HepG2 (cell line): ENCODE results near the gene LST1. TPM values are rescaled to one million over a fixed set of nuclear protein-coding genes. Genes with fewer than 3 reads are reported as not detected.

Source experiments
- EED ChIP-seq: sonication (generic); formaldehyde crosslinking; IDR thresholded peaks from 2 replicates; pipeline ENCODE4 v1.5.0; 2020; ENCODE audit warnings: mild to moderate bottlenecking, missing genetic modification reagents
- FOSL1 ChIP-seq: sonication (generic); formaldehyde crosslinking; IDR thresholded peaks from 2 replicates; pipeline ENCODE4 v1.9.0; 2021; ENCODE audit warnings: missing genetic modification reagents, borderline replicate concordance
- GABPB1 ChIP-seq: IDR thresholded peaks from 2 replicates; pipeline ENCODE4 v1.6.1; 2016; ENCODE audit warnings: mild to moderate bottlenecking, missing genetic modification reagents, moderate library complexity, missing compliant biosample characterization
- HNF4G ChIP-seq, 2 experiments: sonication (generic) in 1 of 2; formaldehyde crosslinking in 1 of 2; IDR thresholded peaks; 2 replicates each; pipeline versions ENCODE4 v1.4.0 to v1.6.1; 2011 to 2020; ENCODE audit warnings: borderline replicate concordance in 2 of 2, low read depth in 2 of 2, mild to moderate bottlenecking in 2 of 2, low read length in 1 of 2, missing genetic modification reagents in 1 of 2, moderate library complexity in 1 of 2
- KDM2A ChIP-seq: sonication (generic); formaldehyde crosslinking; IDR thresholded peaks from 2 replicates; pipeline ENCODE4 v1.4.0; 2020; ENCODE audit warnings: low read depth, missing genetic modification reagents, borderline replicate concordance
- MLLT10 ChIP-seq: sonication (generic); formaldehyde crosslinking; IDR thresholded peaks from 2 replicates; pipeline ENCODE4 v1.4.0; 2020; ENCODE audit warnings: missing genetic modification reagents
- MYC ChIP-seq: sonication (generic); formaldehyde crosslinking; IDR thresholded peaks from 2 replicates; pipeline ENCODE4 v1.9.0; 2021; ENCODE audit warnings: missing genetic modification reagents, borderline replicate concordance
- PAWR ChIP-seq: sonication (generic); formaldehyde crosslinking; IDR thresholded peaks from 2 replicates; pipeline ENCODE4 v1.4.0; 2020; ENCODE audit warnings: missing genetic modification reagents, mild to moderate bottlenecking, borderline replicate concordance
- RBM22 ChIP-seq: fragments of 200-400 bp; formaldehyde crosslinking; optimal IDR thresholded peaks from 2 replicates; pipeline ENCODE3; 2017; ENCODE audit warnings: mild to moderate bottlenecking, low read length, moderate library complexity
- SCMH1 ChIP-seq: sonication (generic); formaldehyde crosslinking; IDR thresholded peaks from 2 replicates; pipeline ENCODE4 v1.9.0; 2021; ENCODE audit warnings: missing genetic modification reagents, mild to moderate bottlenecking, borderline replicate concordance
- ZFP62 ChIP-seq: sonication (generic); formaldehyde crosslinking; IDR thresholded peaks from 2 replicates; pipeline ENCODE4 v1.4.0; 2020; ENCODE audit warnings: missing genetic modification reagents
- ZKSCAN5 ChIP-seq: sonication (generic); formaldehyde crosslinking; IDR thresholded peaks from 2 replicates; pipeline ENCODE4 v1.5.1; 2020; ENCODE audit warnings: mild to moderate bottlenecking, missing genetic modification reagents
- ZNF205 ChIP-seq: IDR thresholded peaks from 2 replicates; pipeline ENCODE4 v1.6.1; 2018; ENCODE audit warnings: missing biosample characterization, missing genetic modification reagents
- ZNF230 ChIP-seq: sonication (generic); formaldehyde crosslinking; IDR thresholded peaks from 2 replicates; pipeline ENCODE4 v1.4.0; 2020; ENCODE audit warnings: mild to moderate bottlenecking, missing genetic modification reagents
- ZNF234 ChIP-seq: sonication (generic); formaldehyde crosslinking; conservative IDR thresholded peaks from 2 replicates; pipeline ENCODE4 v1.5.1; 2020; ENCODE audit warnings: mild to moderate bottlenecking, missing genetic modification reagents
- ZNF44 ChIP-seq: sonication (generic); formaldehyde crosslinking; IDR thresholded peaks from 2 replicates; pipeline ENCODE4 v1.5.1; 2020; ENCODE audit warnings: mild to moderate bottlenecking, missing genetic modification reagents
- ZNF607 ChIP-seq: sonication (generic); formaldehyde crosslinking; IDR thresholded peaks from 2 replicates; pipeline ENCODE4 v1.5.1; 2020; ENCODE audit warnings: missing genetic modification reagents, mild to moderate bottlenecking, borderline replicate concordance
- ZNF713 ChIP-seq: sonication (generic); formaldehyde crosslinking; IDR thresholded peaks from 2 replicates; pipeline ENCODE4 v1.4.0; 2020; ENCODE audit warnings: mild to moderate bottlenecking, missing genetic modification reagents
- polyA plus RNA-seq, 8 experiments: library from polyadenylated mRNA; depleted of rRNA in 3 of 8; stranded (reverse) in 7 of 8; unstranded in 1 of 8; fragments of >200 nt; fragmentation: Illumina TruSeq in 4 of 8; extraction: Trizol in 4 of 8; gene quantifications; 2 replicates each; pipeline versions ENCODE4 v1.2.1 to v1.2.3, GENCODE V29; 2011 to 2016; ENCODE audit warnings: low read depth in 4 of 8, missing spikeins in 1 of 8, mixed read lengths in 1 of 8; ENCODE audit not compliant: insufficient read depth in 1 of 8
- total RNA-seq, 5 experiments: library from RNA; depleted of rRNA; stranded (reverse); fragments of >200 nt; fragmentation: Illumina TruSeq; extraction: Trizol; gene quantifications; 2 replicates each; pipeline ENCODE4 v1.2.3, GENCODE V29; 2016; ENCODE audit warnings: low read depth in 1 of 5
- TF ChIP-seq, protein P1 (sequence below): sonication (generic); formaldehyde crosslinking; IDR thresholded peaks from 2 replicates; pipeline ENCODE4 v1.5.0; 2020; ENCODE audit warnings: missing genetic modification reagents, mild to moderate bottlenecking, borderline replicate concordance
- TF ChIP-seq, protein P2 (sequence below): sonication (generic); formaldehyde crosslinking; IDR thresholded peaks from 2 replicates; pipeline ENCODE4 v1.8.0; 2022; ENCODE audit warnings: mild to moderate bottlenecking, missing genetic modification reagents
- TF ChIP-seq, protein P3 (sequence below): IDR thresholded peaks from 2 replicates; pipeline ENCODE4 v1.6.1; 2016; ENCODE audit warnings: low read depth, control low read depth
- TF ChIP-seq, protein P4 (sequence below): IDR thresholded peaks from 2 replicates; pipeline ENCODE4 v1.6.1; 2016; ENCODE audit warnings: control low read depth
- TF ChIP-seq, protein P5 (sequence below): sonication (generic); formaldehyde crosslinking; conservative IDR thresholded peaks from 2 replicates; pipeline ENCODE4 v1.4.0; 2020; ENCODE audit warnings: missing genetic modification reagents

The LST1 gene
- total and polyA plus RNA-seq, 2 of the 13 experiments (the other 11 are each of a cell fraction or from before 2014, with no cell fraction given) = not detected

DNA sequence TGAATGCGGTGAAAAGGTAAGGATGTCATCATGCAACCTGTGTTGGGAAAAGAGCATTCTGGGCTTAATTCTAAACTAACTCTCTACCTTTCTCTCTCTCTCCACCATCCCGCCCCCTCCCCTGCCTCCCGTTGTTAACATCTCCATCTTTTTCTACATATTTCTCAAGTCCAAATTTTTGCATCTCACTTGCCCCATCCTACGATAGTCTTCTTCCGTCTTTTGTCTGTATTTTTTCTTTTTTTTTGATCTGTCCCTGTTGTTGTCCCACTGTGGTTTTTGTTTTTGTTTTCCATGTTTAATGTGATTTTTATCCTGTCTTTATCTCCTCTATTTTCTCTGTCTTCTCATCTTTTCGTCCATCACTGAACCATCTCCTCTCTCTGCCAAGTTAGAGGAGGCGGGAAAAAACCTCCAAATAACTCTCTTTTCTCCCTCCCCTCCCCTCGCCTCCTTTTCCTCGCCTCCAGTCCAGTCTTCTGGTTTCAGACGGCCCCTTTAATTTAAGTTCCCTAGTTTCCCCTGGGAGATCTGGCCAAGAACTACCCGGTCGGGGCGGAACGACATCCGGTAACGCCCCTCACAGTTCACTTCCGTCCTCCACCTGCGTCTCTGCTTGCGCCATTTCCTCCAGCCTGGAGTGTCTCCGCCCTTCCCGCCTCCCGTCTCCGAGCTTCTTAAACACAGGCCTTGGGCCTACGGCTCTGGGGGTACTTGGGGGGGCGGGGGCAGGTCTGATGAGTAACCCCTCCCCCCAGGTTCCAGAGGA lies 38.9 kb upstream of the LST1 start, which contains the start of gene NFKBIL1 (continued):
- TF ChIP-seq, protein P1, sequence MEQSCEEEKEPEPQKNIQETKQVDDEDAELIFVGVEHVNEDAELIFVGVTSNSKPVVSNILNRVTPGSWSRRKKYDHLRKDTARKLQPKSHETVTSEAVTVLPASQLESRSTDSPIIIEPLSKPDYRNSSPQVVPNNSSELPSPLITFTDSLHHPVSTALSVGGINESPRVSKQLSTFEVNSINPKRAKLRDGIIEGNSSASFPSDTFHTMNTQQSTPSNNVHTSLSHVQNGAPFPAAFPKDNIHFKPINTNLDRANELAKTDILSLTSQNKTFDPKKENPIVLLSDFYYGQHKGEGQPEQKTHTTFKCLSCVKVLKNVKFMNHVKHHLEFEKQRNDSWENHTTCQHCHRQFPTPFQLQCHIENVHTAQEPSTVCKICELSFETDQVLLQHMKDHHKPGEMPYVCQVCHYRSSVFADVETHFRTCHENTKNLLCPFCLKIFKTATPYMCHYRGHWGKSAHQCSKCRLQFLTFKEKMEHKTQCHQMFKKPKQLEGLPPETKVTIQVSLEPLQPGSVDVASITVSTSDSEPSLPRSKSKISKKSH (CRISPR knock-in tag) = no peak
- TF ChIP-seq ZNF205 = peak; percentile 16; the same call in 1 of the 2 replicates
- TF ChIP-seq ZNF713 (CRISPR knock-in tag) = no peak
- no peak for TF ChIP-seq SCMH1 (CRISPR knock-in tag)
- TF ChIP-seq MYC (CRISPR knock-in tag) = peak; percentile 47; the same call in 1 of the 2 replicates
- no peak; the same call in 1 of the 2 replicates for TF ChIP-seq ZNF44 (CRISPR knock-in tag)
- no peak for TF ChIP-seq HNF4G (IDR thresholded peaks at IDR 0.05; ENCODE audit: borderline replicate concordance, low read depth, low read length)
- no peak for TF ChIP-seq HNF4G (CRISPR knock-in tag; IDR thresholded peaks at IDR 0.05; ENCODE audit: borderline replicate concordance, low read depth)
- TF ChIP-seq PAWR (CRISPR knock-in tag) = no peak
- TF ChIP-seq, protein P2, sequence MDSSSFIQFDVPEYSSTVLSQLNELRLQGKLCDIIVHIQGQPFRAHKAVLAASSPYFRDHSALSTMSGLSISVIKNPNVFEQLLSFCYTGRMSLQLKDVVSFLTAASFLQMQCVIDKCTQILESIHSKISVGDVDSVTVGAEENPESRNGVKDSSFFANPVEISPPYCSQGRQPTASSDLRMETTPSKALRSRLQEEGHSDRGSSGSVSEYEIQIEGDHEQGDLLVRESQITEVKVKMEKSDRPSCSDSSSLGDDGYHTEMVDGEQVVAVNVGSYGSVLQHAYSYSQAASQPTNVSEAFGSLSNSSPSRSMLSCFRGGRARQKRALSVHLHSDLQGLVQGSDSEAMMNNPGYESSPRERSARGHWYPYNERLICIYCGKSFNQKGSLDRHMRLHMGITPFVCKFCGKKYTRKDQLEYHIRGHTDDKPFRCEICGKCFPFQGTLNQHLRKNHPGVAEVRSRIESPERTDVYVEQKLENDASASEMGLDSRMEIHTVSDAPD (CRISPR knock-in tag) = no peak
- TF ChIP-seq ZFP62 (CRISPR knock-in tag) = no peak
- no peak for TF ChIP-seq EED (CRISPR knock-in tag)
- TF ChIP-seq, protein P3, sequence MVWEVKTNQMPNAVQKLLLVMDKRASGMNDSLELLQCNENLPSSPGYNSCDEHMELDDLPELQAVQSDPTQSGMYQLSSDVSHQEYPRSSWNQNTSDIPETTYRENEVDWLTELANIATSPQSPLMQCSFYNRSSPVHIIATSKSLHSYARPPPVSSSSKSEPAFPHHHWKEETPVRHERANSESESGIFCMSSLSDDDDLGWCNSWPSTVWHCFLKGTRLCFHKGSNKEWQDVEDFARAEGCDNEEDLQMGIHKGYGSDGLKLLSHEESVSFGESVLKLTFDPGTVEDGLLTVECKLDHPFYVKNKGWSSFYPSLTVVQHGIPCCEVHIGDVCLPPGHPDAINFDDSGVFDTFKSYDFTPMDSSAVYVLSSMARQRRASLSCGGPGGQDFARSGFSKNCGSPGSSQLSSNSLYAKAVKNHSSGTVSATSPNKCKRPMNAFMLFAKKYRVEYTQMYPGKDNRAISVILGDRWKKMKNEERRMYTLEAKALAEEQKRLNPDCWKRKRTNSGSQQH (CRISPR knock-in tag) = peak; percentile 57; the same call in 1 of the 2 replicates
- TF ChIP-seq, protein P4, sequence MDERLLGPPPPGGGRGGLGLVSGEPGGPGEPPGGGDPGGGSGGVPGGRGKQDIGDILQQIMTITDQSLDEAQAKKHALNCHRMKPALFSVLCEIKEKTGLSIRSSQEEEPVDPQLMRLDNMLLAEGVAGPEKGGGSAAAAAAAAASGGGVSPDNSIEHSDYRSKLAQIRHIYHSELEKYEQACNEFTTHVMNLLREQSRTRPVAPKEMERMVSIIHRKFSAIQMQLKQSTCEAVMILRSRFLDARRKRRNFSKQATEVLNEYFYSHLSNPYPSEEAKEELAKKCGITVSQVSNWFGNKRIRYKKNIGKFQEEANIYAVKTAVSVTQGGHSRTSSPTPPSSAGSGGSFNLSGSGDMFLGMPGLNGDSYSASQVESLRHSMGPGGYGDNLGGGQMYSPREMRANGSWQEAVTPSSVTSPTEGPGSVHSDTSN = no peak
- no peak for TF ChIP-seq ZNF234
- TF ChIP-seq ZNF230 (CRISPR knock-in tag) = no peak; the same call in 1 of the 2 replicates
- no peak; the same call in 1 of the 2 replicates for TF ChIP-seq ZNF607 (CRISPR knock-in tag)
- TF ChIP-seq RBM22 = no peak
- peak; percentile 59; the same call in 1 of the 2 replicates for TF ChIP-seq KDM2A
- TF ChIP-seq FOSL1 (CRISPR knock-in tag) = no peak
- TF ChIP-seq GABPB1 = peak; percentile 96
- TF ChIP-seq MLLT10 (CRISPR knock-in tag) = no peak
- peak; percentile 100 for TF ChIP-seq ZKSCAN5 (CRISPR knock-in tag)
- TF ChIP-seq, protein P5, sequence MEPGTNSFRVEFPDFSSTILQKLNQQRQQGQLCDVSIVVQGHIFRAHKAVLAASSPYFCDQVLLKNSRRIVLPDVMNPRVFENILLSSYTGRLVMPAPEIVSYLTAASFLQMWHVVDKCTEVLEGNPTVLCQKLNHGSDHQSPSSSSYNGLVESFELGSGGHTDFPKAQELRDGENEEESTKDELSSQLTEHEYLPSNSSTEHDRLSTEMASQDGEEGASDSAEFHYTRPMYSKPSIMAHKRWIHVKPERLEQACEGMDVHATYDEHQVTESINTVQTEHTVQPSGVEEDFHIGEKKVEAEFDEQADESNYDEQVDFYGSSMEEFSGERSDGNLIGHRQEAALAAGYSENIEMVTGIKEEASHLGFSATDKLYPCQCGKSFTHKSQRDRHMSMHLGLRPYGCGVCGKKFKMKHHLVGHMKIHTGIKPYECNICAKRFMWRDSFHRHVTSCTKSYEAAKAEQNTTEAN = no peak
